K562 (cell line): ENCODE results near the gene CDKL5. TPM values are rescaled to one million over a fixed set of nuclear protein-coding genes. Genes with fewer than 3 reads are reported as not detected.

Experiments used
- ATAC-seq: fragments of 200-7000 bp; cut with Tn5 transposase; 3 replicates; pipeline ENCODE4 v1.9.1; 2020; ENCODE audit warnings: moderate library complexity
- BruUV-seq: library from RNA; stranded (reverse); fragments of 400-500 nt; replicated peaks from 2 replicates; lab custom pipeline; 2021; lab: Mats Ljungman, UMichigan
- CTCF ChIA-PET: fragments of 300-600 bp; formaldehyde crosslinking; extraction: SDS; loops from one replicate; lab custom pipeline; 2021; ENCODE audit warnings: low intra/inter-chr PET ratio; lab: Yijun Ruan, JAX
- POLR2A ChIA-PET: fragments of 300-600, 350-650 bp; sonication (Branson Sonifier 250); formaldehyde crosslinking; extraction: SDS; loops from one replicate; lab custom pipeline; 2021; ENCODE audit warnings: antibody characterized with exemption, inconsistent platforms; lab: Yijun Ruan, JAX
- DNase-seq, 4 experiments: peaks; one replicate each; pipeline versions ENCODE4 v3.0.0 to v3.0.0-alpha.2; 2011 to 2018; ENCODE audit warnings: low spot score in 3 of 4, mixed read lengths in 3 of 4; ENCODE audit errors: extremely low read depth in 1 of 4
- FAIRE-seq: peaks from 2 replicates; lab custom pipeline; 2011; peaks lifted over from hg19 to GRCh38; lab: Jason Lieb, UNC
- H2AFZ ChIP-seq: 2 replicates; pipeline ENCODE4 v1.6.0; 2011; ENCODE audit warnings: low read depth, low read length, control low read depth, inconsistent platforms
- H3K27ac ChIP-seq: fragments of 200-600 bp; 3 replicates; pipeline ENCODE4 v1.8.0; 2011; ENCODE audit warnings: low read depth, mild to moderate bottlenecking, control low read depth, inconsistent platforms, low read length, moderate library complexity, mixed read lengths; ENCODE audit errors: extremely low read depth
- H3K27me3 ChIP-seq, 2 experiments: fragments of 300-600 bp in 1 of 2; 2 replicates in 1 of 2; 3 replicates in 1 of 2; pipeline versions ENCODE4 v1.6.0 to v1.8.0; 2011; ENCODE audit warnings: inconsistent platforms in 2 of 2, low read length in 2 of 2, mild to moderate bottlenecking in 1 of 2, mixed read lengths in 1 of 2, moderate library complexity in 1 of 2; ENCODE audit not compliant: control insufficient read depth in 2 of 2, insufficient read depth in 2 of 2
- H3K36me3 ChIP-seq: fragments of 300-600 bp; 3 replicates; pipeline ENCODE4 v1.8.0; 2011; ENCODE audit warnings: mild to moderate bottlenecking, low read length, inconsistent platforms; ENCODE audit not compliant: control insufficient read depth, insufficient read depth
- H3K4me1 ChIP-seq, 2 experiments: fragments of 200-600 bp in 1 of 2; replicated peaks in 1 of 2; 2 replicates in 1 of 2; 3 replicates in 1 of 2; pipeline versions ENCODE4 v1.5.1 to v1.8.0; 2011; ENCODE audit warnings: inconsistent platforms in 2 of 2, low read length in 2 of 2, mild to moderate bottlenecking in 1 of 2, mixed read lengths in 1 of 2, moderate library complexity in 1 of 2; ENCODE audit not compliant: control insufficient read depth in 2 of 2, insufficient read depth in 2 of 2
- H3K4me2 ChIP-seq: 2 replicates; pipeline ENCODE4 v1.6.1; 2011; ENCODE audit warnings: low read length, control low read depth, inconsistent platforms, mixed read lengths; ENCODE audit not compliant: insufficient read depth
- H3K4me3 ChIP-seq: fragments of 200-600 bp; sonication (generic), shearing (Covaris generic); 2 replicates; pipeline ENCODE4 v1.5.1; 2016; ENCODE audit warnings: control low read depth, inconsistent platforms
- H3K79me2 ChIP-seq: fragments of 200-600 bp; 3 replicates; pipeline ENCODE4 v1.8.0; 2011; ENCODE audit warnings: low read length, inconsistent platforms; ENCODE audit not compliant: control insufficient read depth, insufficient read depth
- H3K9ac ChIP-seq, 2 experiments: 2 replicates each; pipeline versions ENCODE4 v1.6.0 to v1.6.1; 2011; ENCODE audit warnings: low read depth in 2 of 2, low read length in 2 of 2, control low read depth in 1 of 2, inconsistent platforms in 1 of 2, mild to moderate bottlenecking in 1 of 2, mixed read lengths in 1 of 2; ENCODE audit not compliant: insufficient read depth in 1 of 2
- H3K9me1 ChIP-seq: one replicate; pipeline ENCODE4 v1.6.0; 2011; ENCODE audit warnings: inconsistent platforms, mild to moderate bottlenecking, low read length, moderate library complexity; ENCODE audit not compliant: control insufficient read depth, insufficient read depth
- H3K9me3 ChIP-seq: replicated peaks from 2 replicates; pipeline ENCODE4 v1.5.1; 2011; ENCODE audit warnings: low read depth, low read length, inconsistent platforms; ENCODE audit not compliant: control insufficient read depth, insufficient read depth
- H4K20me1 ChIP-seq: replicated peaks from 2 replicates; pipeline ENCODE4 v1.6.1; 2011; ENCODE audit warnings: low read length, inconsistent platforms, mixed read lengths; ENCODE audit not compliant: control insufficient read depth, insufficient read depth
- HMGXB4 ChIP-seq: sonication (generic); formaldehyde crosslinking; IDR thresholded peaks from 2 replicates; pipeline ENCODE4 v1.8.1; 2023; ENCODE audit warnings: mild to moderate bottlenecking, missing genetic modification reagents
- KAT2B ChIP-seq: IDR thresholded peaks from one replicate; pipeline ENCODE4 v1.6.1; 2012; ENCODE audit warnings: low read depth, mild to moderate bottlenecking, control low read depth, inconsistent platforms, low read length, moderate library complexity
- KLF13 ChIP-seq: fragments of 450-650 bp; IDR thresholded peaks from 2 replicates; pipeline ENCODE4 v1.6.1; 2016; ENCODE audit warnings: missing genetic modification characterization, low read depth, mild to moderate bottlenecking, missing compliant biosample characterization, moderate library complexity, borderline replicate concordance
- NEUROD1 ChIP-seq: fragments of 150-350 bp; IDR thresholded peaks from 2 replicates; pipeline ENCODE4 v1.6.1; 2014; ENCODE audit warnings: borderline replicate concordance, low read length, low read depth; ENCODE audit not compliant: partially characterized antibody
- NRF1 ChIP-seq, 2 experiments: fragments of 450-650 bp; IDR thresholded peaks in 1 of 2; conservative IDR thresholded peaks in 1 of 2; 2 replicates each; pipeline ENCODE4 v1.6.1; 2014; ENCODE audit warnings: mild to moderate bottlenecking in 2 of 2
- POLR2G ChIP-seq: fragments of 200-400 bp; formaldehyde crosslinking; IDR thresholded peaks from 2 replicates; pipeline ENCODE4 v1.6.1; 2017; ENCODE audit warnings: low read depth, mild to moderate bottlenecking, antibody characterized with exemption, low read length, moderate library complexity
- ZFP36 ChIP-seq: fragments of 150-350 bp; IDR thresholded peaks from 2 replicates; pipeline ENCODE4 v1.6.1; 2018; ENCODE audit warnings: low read length, low read depth; ENCODE audit not compliant: partially characterized antibody
- ZNF644 ChIP-seq: fragments of 200-800 bp; sonication (Bioruptor generic); IDR thresholded peaks from 2 replicates; pipeline ENCODE4 v1.6.1; 2016; ENCODE audit warnings: low read depth, missing genetic modification characterization, missing compliant biosample characterization
- ZSCAN32 ChIP-seq: fragments of 450-650 bp; formaldehyde crosslinking; IDR thresholded peaks from 2 replicates; pipeline ENCODE4 v1.4.0; 2020; ENCODE audit warnings: mild to moderate bottlenecking, moderate library complexity
- whole genome bisulfite sequencing: fragments of 100-300 bp; shearing (Covaris generic); methylation state at CpG from one replicate; pipeline ENCODE4 v1.1.6; 2016; ENCODE audit warnings: low coverage, mixed read lengths; ENCODE audit not compliant: insufficient coverage; ENCODE audit errors: missing lambda C conversion rate; 5-methylcytosine and 5-hydroxymethylcytosine counted together
- in situ Hi-C: fragments of 300-500 bp; cut with MboI; formaldehyde crosslinking; loops from 4 replicates; pipeline ENCODE4 v1.15.0; 2018; ENCODE audit warnings: inconsistent platforms, mixed read lengths
- intact Hi-C: fragments of 100-400 bp; cut with micrococcal nuclease; formaldehyde crosslinking; loops from 2 replicates; pipeline ENCODE4 v1.14.2; 2022
- polyA plus RNA-seq, 8 experiments: library from polyadenylated mRNA; depleted of rRNA in 4 of 8; stranded (reverse) in 5 of 8; unstranded in 3 of 8; fragments of >200 nt; fragmentation: Nextera tagmentation in 2 of 8; fragmentation: Illumina TruSeq in 1 of 8; extraction: Ambion mirVana in 2 of 8; extraction: Trizol in 1 of 8; gene quantifications; 2 replicates each; pipeline versions ENCODE4 v1.2.1 to v1.2.3, GENCODE V29; 2011 to 2014; ENCODE audit warnings: inconsistent platforms in 1 of 8, missing spikeins in 1 of 8
- total RNA-seq, 7 experiments: library from RNA; depleted of rRNA in 6 of 7; stranded (reverse); fragments of >200 nt in 6 of 7; fragmentation: Illumina TruSeq in 2 of 7; extraction: Trizol in 2 of 7; gene quantifications; 2 replicates each; pipeline versions ENCODE4 v1.2.1 to v1.2.3, GENCODE V29; 2011 to 2021; ENCODE audit warnings: low replicate concordance in 1 of 7
- TF ChIP-seq, protein P1 (sequence below): sonication (generic); formaldehyde crosslinking; IDR thresholded peaks from 2 replicates; pipeline ENCODE4 v1.8.0; 2022; ENCODE audit warnings: missing genetic modification reagents, mild to moderate bottlenecking, borderline replicate concordance
- TF ChIP-seq, protein P2 (sequence below): sonication (generic); formaldehyde crosslinking; IDR thresholded peaks from 2 replicates; pipeline ENCODE4 v1.8.1; 2023; ENCODE audit warnings: missing genetic modification reagents, mild to moderate bottlenecking, borderline replicate concordance

The CDKL5 gene
- total and polyA plus RNA-seq, 9 of the 15 experiments (the other 6 are each of a cell fraction or from before 2014, with no cell fraction given): under 0.01 to 0.21 (median 0.04) TPM

DNA sequence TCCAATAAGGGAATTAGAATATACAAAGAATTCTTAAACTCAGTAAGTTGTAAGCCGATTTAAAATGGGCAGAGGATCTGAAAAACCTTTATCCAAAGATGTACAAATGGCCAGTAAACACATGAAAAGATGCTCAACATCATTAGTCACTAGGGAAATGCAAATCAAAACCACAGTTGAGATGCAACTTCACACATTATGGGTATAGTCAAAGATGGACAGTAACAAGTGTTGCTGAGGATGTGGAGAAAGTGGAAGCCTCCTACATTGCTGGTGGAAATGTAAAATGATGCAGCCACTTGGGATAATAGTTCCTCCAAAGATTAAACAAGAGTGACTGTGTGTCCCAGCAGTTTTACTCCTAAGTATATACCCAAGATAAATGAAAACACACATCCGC, 213.9 kb downstream of the CDKL5 start:
- no peak for DNase-seq
- H4K20me1 ChIP-seq: no peaks in the 10 kb centered on the region
- WGBS: 0% methylated on average over 2 of the region's 2 CpGs
- FAIRE-seq: no peak
- ATAC-seq: no peak
- no peak overlapping the region for H3K9ac ChIP-seq
- intact Hi-C loops: no loop called here
- BruUV-seq: no TSS peak
- H3K27me3 ChIP-seq: peaks cover 0 to 20% of the 10 kb centered on the region in 2 experiments; a peak in 3 of 5 replicates
- H3K9me1 ChIP-seq: no peaks in the 10 kb centered on the region
- ChIA-PET CTCF (no interaction called here), POLR2A (interaction anchor here (1.0 kb wide), 1 partner anchor 11 kb away, joined by 3 read pairs; no protein-coding TSS in a partner anchor)
- no peaks in the 10 kb centered on the region for H3K4me1 ChIP-seq
- H3K27ac ChIP-seq: no peak overlapping the region
- H3K36me3 ChIP-seq: no peaks in the 10 kb centered on the region
- no peak overlapping the region for H3K4me3 ChIP-seq
- H3K9me3 ChIP-seq: no peaks in the 10 kb centered on the region
- TF ChIP-seq KLF13 (tag) (no peak), POLR2G (no peak), ZNF644 (tag) (no peak), KAT2B (no peak), ZSCAN32 (CRISPR knock-in tag) (no peak), NRF1 (conservative IDR thresholded peaks at IDR 0.05 in 1 of 2, IDR thresholded peaks at IDR 0.05 in 1 of 2) (no peak), NEUROD1 (no peak), ZFP36 (no peak), HMGXB4 (CRISPR knock-in tag) (no peak)
- TF ChIP-seq, protein P1, sequence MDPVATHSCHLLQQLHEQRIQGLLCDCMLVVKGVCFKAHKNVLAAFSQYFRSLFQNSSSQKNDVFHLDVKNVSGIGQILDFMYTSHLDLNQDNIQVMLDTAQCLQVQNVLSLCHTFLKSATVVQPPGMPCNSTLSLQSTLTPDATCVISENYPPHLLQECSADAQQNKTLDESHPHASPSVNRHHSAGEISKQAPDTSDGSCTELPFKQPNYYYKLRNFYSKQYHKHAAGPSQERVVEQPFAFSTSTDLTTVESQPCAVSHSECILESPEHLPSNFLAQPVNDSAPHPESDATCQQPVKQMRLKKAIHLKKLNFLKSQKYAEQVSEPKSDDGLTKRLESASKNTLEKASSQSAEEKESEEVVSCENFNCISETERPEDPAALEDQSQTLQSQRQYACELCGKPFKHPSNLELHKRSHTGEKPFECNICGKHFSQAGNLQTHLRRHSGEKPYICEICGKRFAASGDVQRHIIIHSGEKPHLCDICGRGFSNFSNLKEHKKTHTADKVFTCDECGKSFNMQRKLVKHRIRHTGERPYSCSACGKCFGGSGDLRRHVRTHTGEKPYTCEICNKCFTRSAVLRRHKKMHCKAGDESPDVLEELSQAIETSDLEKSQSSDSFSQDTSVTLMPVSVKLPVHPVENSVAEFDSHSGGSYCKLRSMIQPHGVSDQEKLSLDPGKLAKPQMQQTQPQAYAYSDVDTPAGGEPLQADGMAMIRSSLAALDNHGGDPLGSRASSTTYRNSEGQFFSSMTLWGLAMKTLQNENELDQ (CRISPR knock-in tag): no peak
- TF ChIP-seq, protein P2, sequence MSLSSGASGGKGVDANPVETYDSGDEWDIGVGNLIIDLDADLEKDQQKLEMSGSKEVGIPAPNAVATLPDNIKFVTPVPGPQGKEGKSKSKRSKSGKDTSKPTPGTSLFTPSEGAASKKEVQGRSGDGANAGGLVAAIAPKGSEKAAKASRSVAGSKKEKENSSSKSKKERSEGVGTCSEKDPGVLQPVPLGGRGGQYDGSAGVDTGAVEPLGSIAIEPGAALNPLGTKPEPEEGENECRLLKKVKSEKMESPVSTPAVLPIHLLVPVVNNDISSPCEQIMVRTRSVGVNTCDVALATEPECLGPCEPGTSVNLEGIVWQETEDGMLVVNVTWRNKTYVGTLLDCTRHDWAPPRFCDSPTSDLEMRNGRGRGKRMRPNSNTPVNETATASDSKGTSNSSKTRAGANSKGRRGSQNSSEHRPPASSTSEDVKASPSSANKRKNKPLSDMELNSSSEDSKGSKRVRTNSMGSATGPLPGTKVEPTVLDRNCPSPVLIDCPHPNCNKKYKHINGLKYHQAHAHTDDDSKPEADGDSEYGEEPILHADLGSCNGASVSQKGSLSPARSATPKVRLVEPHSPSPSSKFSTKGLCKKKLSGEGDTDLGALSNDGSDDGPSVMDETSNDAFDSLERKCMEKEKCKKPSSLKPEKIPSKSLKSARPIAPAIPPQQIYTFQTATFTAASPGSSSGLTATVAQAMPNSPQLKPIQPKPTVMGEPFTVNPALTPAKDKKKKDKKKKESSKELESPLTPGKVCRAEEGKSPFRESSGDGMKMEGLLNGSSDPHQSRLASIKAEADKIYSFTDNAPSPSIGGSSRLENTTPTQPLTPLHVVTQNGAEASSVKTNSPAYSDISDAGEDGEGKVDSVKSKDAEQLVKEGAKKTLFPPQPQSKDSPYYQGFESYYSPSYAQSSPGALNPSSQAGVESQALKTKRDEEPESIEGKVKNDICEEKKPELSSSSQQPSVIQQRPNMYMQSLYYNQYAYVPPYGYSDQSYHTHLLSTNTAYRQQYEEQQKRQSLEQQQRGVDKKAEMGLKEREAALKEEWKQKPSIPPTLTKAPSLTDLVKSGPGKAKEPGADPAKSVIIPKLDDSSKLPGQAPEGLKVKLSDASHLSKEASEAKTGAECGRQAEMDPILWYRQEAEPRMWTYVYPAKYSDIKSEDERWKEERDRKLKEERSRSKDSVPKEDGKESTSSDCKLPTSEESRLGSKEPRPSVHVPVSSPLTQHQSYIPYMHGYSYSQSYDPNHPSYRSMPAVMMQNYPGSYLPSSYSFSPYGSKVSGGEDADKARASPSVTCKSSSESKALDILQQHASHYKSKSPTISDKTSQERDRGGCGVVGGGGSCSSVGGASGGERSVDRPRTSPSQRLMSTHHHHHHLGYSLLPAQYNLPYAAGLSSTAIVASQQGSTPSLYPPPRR (CRISPR knock-in tag): no peak
- no peaks in the 10 kb centered on the region for H3K79me2 ChIP-seq
- in situ Hi-C loops: no loop called here
- no peak overlapping the region for H2AFZ ChIP-seq
- no peak overlapping the region for H3K4me2 ChIP-seq
